ENCODE data around the gene ARHGAP25.

- TF ChIP-seq EZH2 (IDR thresholded peaks at IDR 0.05) (no peak), FOXP2 (optimal IDR thresholded peaks at IDR 0.05; ENCODE audit: control extremely low read depth, extremely low read length, insufficient read depth) (no peak)
These were observed 113.1 kb downstream of the ARHGAP25 start for GRCh38 chr2:68847751-68848150.

Measured in SK-N-MC (cell line).